Raji (cell line): Measurements from ENCODE around the gene FKBP7.

Experiments
- POLR2A ChIP-seq: IDR thresholded peaks from 2 replicates; pipeline ENCODE4 v1.6.1; 2011; ENCODE audit warnings: low read depth, low read length, control low read depth; ENCODE audit not compliant: insufficient read depth

Gene FKBP7

DNA sequence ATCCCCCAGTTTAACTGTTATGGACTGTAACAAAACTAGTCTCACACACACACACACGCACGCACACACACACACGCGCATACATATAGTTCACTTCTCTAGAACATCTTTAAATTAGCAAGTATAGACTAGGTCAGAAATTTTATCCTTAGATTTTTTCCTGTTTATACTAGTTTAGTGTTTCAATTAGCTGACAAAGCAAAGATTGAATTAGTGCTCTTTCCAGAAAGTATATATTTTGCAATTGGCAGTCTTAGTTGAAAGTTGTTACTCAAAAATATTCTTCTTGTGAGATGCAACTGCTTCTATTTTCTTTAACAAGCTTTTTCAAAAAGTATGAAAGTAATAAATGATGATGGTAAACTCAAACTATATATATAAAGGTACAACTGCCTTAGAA, 24.4 kb upstream of the FKBP7 start:
- no peak for TF ChIP-seq POLR2A

DNA sequence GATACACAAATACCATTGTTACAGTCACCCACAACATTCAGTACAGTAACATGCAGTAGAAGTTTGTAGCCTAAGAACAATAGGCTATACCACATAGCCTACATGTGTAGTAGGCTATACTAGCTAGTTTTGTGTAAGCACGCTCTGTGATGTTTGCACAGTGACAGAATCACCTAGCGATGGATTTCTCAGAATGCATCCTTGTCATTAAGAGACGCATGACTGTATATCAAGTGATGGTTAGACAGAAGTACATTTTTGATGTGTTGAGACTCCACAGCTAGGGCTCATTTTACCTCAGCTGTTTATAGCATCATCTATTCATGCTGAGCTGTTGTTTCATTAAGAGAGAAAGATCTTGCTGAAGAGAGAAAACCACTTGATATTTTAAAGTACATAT, 21.2 kb upstream of the FKBP7 start:
- no peak for TF ChIP-seq POLR2A

DNA sequence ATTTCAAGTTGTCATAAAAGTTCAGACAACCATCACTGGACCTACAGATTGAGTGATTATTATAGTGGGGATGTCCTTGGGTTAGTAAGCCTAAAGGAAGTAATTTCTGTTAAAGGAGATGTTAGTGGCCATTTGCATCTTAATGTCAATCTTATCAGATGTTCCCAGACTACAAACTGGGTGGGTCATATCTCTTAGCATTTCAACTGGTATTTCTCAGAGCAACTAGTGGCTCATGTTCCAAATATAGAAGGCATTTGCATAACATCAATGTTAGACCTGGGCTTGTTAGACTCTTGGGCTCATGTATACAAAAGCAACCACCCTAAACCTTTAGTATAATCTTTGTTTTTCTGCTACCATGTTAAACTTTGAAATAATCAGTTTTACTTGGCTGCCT, 19.7 kb upstream of the FKBP7 start:
- TF ChIP-seq POLR2A, result no peak

DNA sequence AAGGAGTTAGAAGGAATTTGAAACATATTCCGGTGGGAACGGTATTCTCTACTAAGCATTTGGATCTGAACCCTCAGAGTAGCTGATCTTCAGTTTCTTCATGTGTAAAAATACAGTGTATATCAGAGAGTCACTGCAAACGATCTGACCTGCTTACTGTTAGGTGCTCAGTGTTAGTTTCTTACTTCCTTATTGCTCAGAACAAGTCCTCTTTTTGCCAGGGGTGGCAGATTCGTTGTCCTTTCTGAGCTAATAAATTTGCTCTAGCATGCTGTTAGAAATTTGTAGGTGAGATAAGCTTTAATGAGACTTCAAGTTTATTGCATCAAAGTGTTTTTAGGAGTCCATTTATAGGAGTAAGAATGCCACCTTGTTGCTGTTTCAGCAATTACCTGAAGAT, 17.6 kb upstream of the FKBP7 start:
- TF ChIP-seq POLR2A, result no peak

DNA sequence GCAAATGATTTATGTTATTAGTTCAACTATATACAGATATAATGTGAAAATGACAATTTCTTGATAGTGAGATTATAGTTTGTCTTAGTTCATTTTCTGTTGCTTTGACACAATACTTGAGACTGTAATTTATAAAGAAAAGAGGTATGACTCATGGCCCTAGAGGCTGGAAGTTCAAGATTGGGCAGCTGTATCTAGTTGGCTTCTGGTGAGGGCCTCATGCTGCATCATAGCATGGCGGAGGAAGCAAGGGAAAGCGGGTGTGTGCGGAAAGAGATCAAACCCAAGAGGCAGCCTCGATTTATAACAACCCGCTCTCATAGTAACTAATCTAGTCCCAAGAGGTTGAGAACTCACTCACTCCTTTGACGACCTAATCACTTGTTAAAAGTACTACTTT, 13.2 kb upstream of the FKBP7 start:
- no peak for TF ChIP-seq POLR2A

DNA sequence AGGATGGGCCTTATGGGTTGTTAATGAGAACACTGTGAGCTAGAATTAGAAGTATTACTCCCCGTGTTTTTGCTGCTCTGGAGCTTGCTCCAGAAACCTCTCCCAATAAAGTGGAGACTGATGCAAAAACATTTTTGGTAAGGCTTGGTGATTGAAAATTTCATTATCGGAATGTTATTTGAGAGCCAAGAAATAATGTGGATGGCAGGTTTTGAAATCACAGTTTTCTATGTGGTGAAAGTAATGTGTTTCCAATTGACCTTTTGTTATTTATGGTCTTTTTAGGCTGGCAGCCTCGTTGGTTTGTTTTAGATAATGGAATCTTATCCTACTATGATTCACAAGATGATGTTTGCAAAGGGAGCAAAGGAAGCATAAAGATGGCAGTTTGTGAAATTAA, 7.0 kb upstream of the FKBP7 start:
- TF ChIP-seq POLR2A, result no peak

DNA sequence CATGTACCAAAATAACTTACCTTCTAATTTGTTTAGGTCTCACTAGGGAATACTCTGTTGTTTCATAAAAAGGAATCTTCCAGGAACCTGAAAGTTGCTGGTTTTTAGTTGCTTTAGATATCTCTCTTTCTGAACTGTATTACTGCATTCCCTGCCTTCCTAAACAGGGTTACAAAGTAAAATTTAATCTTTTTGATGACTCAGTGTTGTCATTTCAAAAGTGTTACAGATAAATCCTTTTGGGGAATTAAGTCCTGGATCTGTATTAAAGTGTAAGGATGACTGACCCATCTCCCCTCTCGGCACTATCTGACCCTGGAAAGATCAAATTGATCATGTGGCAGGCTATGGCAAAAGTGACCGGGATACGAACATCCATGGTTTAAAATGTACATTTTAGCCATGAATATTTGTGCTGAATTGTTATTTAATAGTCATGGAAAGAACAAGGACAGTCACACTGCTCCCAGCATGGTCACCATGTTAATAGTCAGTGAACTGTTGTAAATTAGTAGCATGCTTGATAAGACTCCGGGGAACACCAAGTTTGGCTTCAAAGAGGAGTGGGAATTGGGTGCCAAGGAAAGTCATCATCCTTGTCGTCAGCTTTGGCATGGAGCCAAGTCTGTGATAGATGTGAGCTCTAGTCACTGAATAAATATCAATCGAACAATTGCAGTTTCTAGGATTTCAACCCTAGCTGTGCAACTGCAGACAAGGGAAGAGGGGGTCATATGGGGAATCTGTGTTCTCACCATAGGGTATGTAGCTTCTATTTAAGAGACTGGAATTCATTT, 6.0 kb upstream of the FKBP7 start:
- no peak for TF ChIP-seq POLR2A

DNA sequence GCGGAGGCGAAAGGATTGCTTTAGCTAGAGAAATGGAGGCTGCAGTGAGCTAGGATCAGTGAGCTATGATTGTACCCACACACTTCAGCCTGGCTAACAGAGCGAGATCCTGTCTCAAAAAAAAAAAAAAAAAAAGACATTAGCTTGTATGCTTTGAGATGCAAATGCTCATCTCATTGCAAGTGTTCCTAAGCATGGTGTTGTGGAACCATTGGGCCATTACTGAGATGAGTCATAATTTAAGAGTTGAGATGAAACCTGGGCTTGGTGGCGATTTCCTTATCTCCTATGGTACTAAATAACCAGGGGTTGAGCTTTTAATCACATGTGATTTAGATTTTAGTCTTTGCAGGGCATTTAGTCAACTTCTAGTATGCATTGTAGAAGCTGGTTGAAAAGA, 4.0 kb upstream of the FKBP7 start:
- no peak for TF ChIP-seq POLR2A

DNA sequence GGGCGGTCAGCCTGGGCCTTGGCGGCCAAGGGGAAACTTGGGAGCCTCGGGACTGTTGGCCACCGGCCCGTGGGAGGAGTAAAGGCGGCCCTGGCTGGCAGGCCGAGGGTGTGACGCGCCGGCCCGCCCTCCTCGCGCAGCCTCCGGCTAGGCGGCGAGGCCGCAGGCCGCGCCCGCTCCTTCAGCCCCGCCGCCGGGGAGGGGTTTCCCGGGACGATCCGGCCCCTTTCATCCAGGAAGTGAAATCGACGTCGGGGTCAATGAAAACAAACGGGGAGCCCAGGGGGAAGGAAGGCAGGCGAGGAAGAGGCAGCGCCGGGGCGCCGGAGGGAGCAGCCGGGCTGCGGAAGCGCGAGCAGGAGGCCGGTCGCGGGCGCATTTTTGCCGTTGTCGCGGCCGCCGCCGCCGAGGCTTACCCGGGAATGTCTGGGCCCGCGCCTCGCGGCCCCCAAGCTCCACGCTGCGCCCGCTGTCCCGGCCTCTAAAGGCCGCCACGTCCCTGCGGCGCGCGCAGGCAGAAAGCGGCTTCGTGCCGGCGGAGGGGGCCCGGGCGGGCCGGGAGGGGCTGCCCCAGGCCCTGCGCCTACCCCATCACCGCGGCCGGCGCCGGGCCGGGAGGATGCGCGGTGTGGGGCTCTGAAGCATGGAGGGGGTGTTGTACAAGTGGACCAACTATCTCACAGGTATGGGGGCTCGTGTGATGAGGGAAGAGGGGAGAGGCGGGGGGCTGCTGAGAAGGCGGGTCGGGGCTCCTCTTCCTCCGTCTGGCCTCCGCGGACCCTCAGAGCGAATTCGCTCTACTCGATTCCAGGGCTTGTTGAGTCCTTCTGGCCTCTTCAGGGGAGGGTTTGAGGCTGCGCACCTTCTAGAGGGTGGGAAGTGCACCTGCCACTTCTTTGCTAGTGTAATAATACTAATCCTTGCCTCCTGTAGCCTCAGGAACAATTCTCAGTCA, 2.1 kb upstream of the FKBP7 start, which contains the start of gene PLEKHA3:
Gene PLEKHA3, plus strand, starts transcription at position 231 of the 955 bp plus-strand sequence. Its CDS starts 413 bp downstream, at position 644.
- peak; percentile 51 for TF ChIP-seq POLR2A

DNA sequence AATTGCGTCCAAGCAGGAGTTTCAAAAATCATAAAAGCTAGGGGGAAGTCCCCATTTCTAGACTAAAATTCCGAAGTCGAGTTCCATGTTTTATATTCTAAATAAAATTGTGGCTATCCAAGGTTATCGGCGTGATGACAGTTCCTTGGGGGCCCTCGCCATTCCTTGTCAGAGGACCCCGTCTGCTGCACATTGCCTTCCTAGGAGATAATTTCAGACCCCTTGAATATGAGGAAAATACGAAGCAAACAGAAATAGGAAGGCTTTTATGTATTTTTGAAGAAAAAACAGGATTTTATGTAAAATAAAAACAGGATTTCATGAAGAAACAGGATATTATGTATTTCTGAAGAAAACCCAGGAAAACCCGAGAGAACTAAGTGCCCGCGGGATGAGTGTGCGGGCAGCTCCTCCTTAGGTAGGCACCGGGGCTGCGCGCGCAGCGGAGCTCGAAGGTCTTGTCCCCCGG, 1.4 kb upstream of the FKBP7 start:
- TF ChIP-seq POLR2A, result no peak

DNA sequence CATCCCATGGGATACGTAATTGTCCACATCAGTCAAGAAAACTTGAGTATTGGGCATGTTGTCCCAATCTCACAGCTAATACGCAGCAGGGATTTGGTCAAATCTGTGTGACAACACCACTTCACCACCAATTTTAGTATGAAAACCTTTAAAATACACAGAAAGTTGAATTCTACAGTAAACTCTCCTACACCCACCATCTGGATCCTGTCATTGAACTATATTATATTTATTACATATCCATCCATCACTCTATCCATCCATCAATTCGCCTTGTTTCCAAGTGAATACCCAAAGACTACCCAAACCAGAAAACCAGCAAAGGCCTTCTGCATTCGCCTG, 846 bp upstream of the FKBP7 start:
- TF ChIP-seq POLR2A, result no peak

DNA sequence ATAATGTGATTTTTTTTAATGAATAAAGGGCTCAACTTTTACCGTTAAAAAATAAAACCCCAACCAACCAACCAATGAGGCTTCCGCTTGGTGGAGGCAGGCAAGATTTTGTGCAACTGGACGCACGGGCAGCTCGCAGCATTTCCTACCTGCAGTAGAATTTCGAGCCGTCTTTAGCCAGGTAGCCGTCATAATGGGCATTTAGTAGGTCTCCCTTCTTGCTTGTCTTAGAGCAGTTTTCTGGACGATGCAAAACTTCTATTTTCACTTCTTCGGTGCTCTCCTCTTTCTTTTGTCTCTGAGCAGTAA, 316 bp downstream of the FKBP7 start:
- TF ChIP-seq POLR2A, result no peak

DNA sequence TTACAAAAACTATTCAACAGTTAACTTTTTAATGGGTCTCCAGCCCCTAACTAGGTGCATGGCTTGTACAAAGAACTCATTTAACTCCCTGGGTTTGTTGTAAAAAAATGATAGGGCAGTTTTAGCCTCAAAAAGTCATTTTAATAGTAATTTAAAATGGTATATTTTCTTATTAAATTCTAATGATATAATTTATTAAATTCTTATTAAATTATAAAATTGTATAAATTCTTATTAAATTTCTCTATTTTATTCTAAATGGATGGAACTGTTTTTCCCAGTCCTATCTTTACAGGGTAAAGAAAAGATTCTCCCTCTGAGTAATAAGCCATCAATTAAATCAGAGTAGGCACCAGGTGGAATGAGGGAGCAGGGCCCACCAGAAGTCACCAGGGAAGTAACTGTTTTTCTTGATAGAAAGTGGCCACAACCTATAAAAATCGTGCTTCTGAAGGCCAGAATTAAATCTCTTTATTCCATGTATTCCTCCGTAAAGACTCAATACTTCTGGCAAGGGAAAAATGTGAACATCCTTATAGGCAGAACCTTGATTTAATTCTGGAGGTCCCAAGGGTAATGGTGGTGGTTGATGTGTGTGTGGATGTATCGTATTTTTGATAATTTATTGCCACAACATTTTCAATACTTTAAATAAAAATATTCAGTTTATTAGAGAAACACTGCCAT, 814 bp downstream of the FKBP7 start:
- TF ChIP-seq POLR2A, result no peak

DNA sequence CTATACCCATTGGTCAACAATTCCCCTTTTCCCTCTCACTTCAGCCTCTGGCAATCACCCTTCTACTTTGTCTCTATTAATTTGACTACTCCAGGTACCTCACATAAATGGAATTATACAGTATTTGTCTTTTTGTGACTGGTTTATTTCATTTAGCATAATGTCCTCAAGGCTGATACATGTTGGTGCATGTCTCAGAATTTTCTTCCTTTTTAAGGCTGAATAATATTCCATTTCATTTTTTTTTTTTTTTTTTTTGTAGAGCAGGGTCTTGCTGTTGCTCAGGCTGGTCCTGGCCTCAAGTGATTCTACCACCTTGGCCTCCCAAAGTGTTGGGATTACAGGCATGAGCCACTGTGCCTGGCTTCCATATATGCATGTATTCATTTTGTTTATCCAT, 1.9 kb downstream of the FKBP7 start:
- no peak for TF ChIP-seq POLR2A

DNA sequence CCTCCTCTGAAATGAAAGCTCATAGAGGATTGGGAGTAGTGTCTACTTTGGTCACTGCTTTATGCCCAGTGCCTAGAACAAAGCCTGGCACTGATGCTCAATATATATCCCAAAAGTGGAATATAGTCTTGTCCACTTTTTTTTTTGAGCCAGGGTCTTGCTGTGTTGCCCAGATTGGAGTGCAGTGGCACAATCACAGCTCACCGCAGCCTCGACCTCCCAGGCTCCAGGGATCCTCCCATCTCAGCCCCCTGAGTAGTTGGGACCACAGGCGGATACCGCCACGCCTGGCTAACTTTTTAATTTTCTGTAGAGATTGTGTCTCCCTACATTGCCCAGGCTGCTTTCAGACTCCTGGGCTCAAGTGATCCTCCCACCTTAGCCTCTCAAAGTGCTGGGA, 3.8 kb downstream of the FKBP7 start:
- TF ChIP-seq POLR2A, result no peak

DNA sequence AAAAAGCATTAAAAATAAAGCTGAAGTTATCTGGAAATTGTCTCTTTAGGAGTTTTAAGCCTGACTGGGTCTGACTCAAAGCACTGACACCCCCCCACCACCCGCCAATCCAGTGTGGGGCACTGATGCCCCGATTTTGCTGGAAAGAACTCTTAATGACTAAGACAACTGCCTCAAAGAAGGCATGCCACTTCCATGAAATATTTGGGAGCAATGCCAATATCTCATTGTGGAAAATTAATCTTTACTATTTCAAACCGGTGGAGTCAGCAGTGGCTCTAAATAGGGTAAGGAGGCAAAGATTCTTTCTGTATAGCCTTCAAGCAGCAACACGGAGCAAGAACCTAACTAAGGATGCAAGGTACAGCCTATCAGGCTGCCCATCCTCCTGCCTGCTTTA, 4.5 kb downstream of the FKBP7 start:
- TF ChIP-seq POLR2A, result no peak
